Lower lobe of right lung (tissue), 2 donors: ENCODE results near the gene RPS6KC1. TPM values are rescaled to one million over a fixed set of nuclear protein-coding genes. Genes with fewer than 3 reads are reported as not detected.

Experiments
- ATAC-seq, 2 donors: fragments of 200-7000 bp; cut with Tn5 transposase; one replicate each; pipeline ENCODE4 v1.9.1; 2020 to 2022; ENCODE audit warnings: mild to moderate bottlenecking in 2 of 2, moderate library complexity in 2 of 2
- DNase-seq: peaks from one replicate; pipeline ENCODE4 v3.0.0-alpha.2; 2020
- H3K27ac ChIP-seq: fragments of 200-600 bp; one replicate; pipeline ENCODE4 v1.8.0; 2022
- H3K27me3 ChIP-seq: fragments of 200-600 bp; one replicate; pipeline ENCODE4 v1.8.0; 2022; ENCODE audit warnings: low read depth
- H3K36me3 ChIP-seq: fragments of 200-600 bp; one replicate; pipeline ENCODE4 v1.8.0; 2022; ENCODE audit warnings: mild to moderate bottlenecking
- H3K4me1 ChIP-seq: fragments of 200-600 bp; one replicate; pipeline ENCODE4 v1.8.0; 2022
- H3K4me3 ChIP-seq: fragments of 200-600 bp; one replicate; pipeline ENCODE4 v1.8.0; 2022; ENCODE audit warnings: mild to moderate bottlenecking
- H3K9me3 ChIP-seq: fragments of 200-600 bp; one replicate; pipeline ENCODE4 v1.8.0; 2022
- intact Hi-C: fragments of 100-400 bp; cut with DNase I; formaldehyde crosslinking; loops from one replicate; pipeline ENCODE4 v1.11.0; 2022
- total RNA-seq: library from RNA; stranded (reverse); fragmentation: NEBNext Ultra II Directional; extraction: Animal tissue kit (Norgen Biotek cat#: 25700); gene quantifications from one replicate; pipeline ENCODE4 v1.2.1, GENCODE V29; 2021
- TF ChIP-seq, protein P1 (sequence below): fragments of 200-600 bp; IDR thresholded peaks from one replicate; pipeline ENCODE4 v1.8.0; 2022; ENCODE audit warnings: antibody characterized with exemption, mild to moderate bottlenecking
- donor health status: DM: no; HTN: yes; CAD: no; lungs with severe emphysema.

RPS6KC1 gene
- total RNA-seq, 1 donor from 2014 or later = 18.7 TPM

- intact Hi-C loops = no loop called here
Measured at GRCh38 chr1:213119794-213120193, 68.8 kb downstream of the RPS6KC1 start.

GRCh38 chr1:213120386-213120785, 69.3 kb downstream of the RPS6KC1 start:
- peaks cover 7% of the 10 kb centered on the region for H3K36me3 ChIP-seq
- no peaks in the 10 kb centered on the region for H3K27me3 ChIP-seq
- TF ChIP-seq, protein P1, sequence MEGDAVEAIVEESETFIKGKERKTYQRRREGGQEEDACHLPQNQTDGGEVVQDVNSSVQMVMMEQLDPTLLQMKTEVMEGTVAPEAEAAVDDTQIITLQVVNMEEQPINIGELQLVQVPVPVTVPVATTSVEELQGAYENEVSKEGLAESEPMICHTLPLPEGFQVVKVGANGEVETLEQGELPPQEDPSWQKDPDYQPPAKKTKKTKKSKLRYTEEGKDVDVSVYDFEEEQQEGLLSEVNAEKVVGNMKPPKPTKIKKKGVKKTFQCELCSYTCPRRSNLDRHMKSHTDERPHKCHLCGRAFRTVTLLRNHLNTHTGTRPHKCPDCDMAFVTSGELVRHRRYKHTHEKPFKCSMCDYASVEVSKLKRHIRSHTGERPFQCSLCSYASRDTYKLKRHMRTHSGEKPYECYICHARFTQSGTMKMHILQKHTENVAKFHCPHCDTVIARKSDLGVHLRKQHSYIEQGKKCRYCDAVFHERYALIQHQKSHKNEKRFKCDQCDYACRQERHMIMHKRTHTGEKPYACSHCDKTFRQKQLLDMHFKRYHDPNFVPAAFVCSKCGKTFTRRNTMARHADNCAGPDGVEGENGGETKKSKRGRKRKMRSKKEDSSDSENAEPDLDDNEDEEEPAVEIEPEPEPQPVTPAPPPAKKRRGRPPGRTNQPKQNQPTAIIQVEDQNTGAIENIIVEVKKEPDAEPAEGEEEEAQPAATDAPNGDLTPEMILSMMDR = no peak
- H3K9me3 ChIP-seq = no peaks in the 10 kb centered on the region
- H3K4me1 ChIP-seq = no peaks in the 10 kb centered on the region
- DNase-seq = no peak
- intact Hi-C loops = no loop called here
- ATAC-seq = no peak
- H3K4me3 ChIP-seq = no peak overlapping the region
- no peak overlapping the region for H3K27ac ChIP-seq

More at GRCh38 chr1:213119794-213120193, 68.8 kb downstream of the RPS6KC1 start:
- Histone ChIP-seq H3K4me1 (no peaks in the 10 kb centered on the region), H3K27me3 (no peaks in the 10 kb centered on the region), H3K27ac (no peak overlapping the region), H3K36me3 (peaks cover 7% of the 10 kb centered on the region), H3K9me3 (no peaks in the 10 kb centered on the region), H3K4me3 (no peak overlapping the region)
- TF ChIP-seq, protein P1 = no peak
- DNase-seq (no peak), ATAC-seq (no peak)

DNA sequence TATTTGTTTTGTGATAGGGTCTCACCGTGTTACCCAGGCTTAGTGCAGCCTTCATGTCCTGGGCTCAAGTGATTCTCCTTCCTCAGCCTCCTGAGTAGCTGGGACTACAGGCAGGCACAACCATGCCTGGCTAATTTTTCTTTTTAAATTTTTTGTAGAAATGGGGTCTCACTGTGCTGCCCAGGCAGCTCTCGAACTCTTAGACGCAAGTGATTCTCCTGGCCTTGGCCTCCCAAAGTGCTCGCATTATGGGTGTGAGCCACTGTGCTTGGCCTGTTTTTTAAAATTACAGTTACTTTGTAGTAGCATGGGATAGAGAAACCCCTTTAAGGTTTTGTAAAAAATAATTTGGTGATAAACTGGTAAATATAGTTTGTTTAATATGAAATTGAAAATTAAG, 69.9 kb downstream of the RPS6KC1 start:
- no peak for DNase-seq
- intact Hi-C loops = no loop called here
- H3K27ac ChIP-seq = no peak overlapping the region

GRCh38 chr1:213122514-213122929, 71.5 kb downstream of the RPS6KC1 start:
- Histone ChIP-seq H3K36me3 (peaks cover 7% of the 10 kb centered on the region), H3K4me1 (no peaks in the 10 kb centered on the region), H3K27me3 (no peaks in the 10 kb centered on the region), H3K27ac (no peak overlapping the region), H3K4me3 (no peak overlapping the region), H3K9me3 (no peaks in the 10 kb centered on the region)
- DNase-seq (no peak), ATAC-seq (no peak)
- intact Hi-C loops = no loop called here
- TF ChIP-seq, protein P1 = peak; percentile 59

More for the DNA sequence above, 69.9 kb downstream of the RPS6KC1 start:
- no peaks in the 10 kb centered on the region for H3K27me3 ChIP-seq
- TF ChIP-seq, protein P1 = no peak
- ATAC-seq = no peak
- H3K9me3 ChIP-seq = no peaks in the 10 kb centered on the region
- peaks cover 7% of the 10 kb centered on the region for H3K36me3 ChIP-seq
- no peaks in the 10 kb centered on the region for H3K4me1 ChIP-seq
- H3K4me3 ChIP-seq = no peak overlapping the region

DNA sequence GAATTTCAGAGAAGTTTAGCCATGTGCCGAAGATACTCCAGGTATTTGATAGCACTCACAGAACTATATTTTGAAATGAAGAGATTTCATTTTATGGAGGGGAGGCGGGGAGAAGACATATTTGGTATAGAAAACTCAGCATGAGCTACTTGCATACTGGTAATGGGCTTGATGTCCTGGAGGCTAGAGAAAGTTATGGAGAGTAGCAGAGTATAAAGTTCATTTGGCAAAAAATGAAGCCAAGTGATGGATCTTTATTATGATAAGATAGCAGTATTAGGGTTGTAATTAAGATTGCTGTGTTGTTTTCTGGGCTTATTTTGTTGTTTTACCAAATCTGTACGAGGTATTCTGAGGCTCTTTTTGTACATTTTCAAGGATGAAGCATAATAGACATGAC, 72.0 kb downstream of the RPS6KC1 start:
- Histone ChIP-seq H3K27me3 (no peaks in the 10 kb centered on the region), H3K4me1 (no peaks in the 10 kb centered on the region), H3K36me3 (peaks cover 5% of the 10 kb centered on the region), H3K4me3 (no peak overlapping the region), H3K27ac (no peak overlapping the region), H3K9me3 (no peaks in the 10 kb centered on the region)
- intact Hi-C loops = no loop called here
- DNase-seq (no peak), ATAC-seq (no peak)
- TF ChIP-seq, protein P1 = no peak

- ATAC-seq (no peak), DNase-seq (no peak)
- Histone ChIP-seq H3K27me3 (no peaks in the 10 kb centered on the region), H3K27ac (no peak overlapping the region), H3K36me3 (peaks cover under 1% of the 10 kb centered on the region), H3K4me1 (no peaks in the 10 kb centered on the region), H3K4me3 (no peak overlapping the region), H3K9me3 (no peaks in the 10 kb centered on the region)
- TF ChIP-seq, protein P1 = no peak
- intact Hi-C loops = no loop called here
Measured at GRCh38 chr1:213123536-213123935, 72.5 kb downstream of the RPS6KC1 start.
